Measurements from ENCODE around the gene BANF2. TPM values are rescaled to one million over a fixed set of nuclear protein-coding genes. Genes with fewer than 3 reads are reported as not detected.

BANF2 gene
- total RNA-seq, 1 experiment from 2014 or later = not detected

DNA sequence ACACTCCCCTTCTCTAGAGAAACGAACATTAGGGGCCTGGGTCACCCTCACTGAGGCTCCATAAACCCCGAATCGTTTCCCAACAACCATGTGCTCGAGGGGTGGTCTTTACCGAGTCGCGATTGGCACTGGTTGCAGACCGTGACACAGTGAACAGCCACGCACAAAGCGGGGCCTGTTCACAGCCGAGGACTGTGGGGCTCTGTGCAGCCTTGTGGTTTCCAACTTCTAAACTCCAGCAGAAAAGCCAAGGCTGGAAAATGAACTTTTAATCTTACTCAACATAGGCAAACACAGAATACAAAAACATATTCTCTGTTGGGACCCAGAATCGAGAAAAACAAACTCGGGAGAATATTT, 36.7 kb upstream of the BANF2 start:
- no peak for DNase-seq (ENCODE audit: extremely low read depth, low read depth)

DNA sequence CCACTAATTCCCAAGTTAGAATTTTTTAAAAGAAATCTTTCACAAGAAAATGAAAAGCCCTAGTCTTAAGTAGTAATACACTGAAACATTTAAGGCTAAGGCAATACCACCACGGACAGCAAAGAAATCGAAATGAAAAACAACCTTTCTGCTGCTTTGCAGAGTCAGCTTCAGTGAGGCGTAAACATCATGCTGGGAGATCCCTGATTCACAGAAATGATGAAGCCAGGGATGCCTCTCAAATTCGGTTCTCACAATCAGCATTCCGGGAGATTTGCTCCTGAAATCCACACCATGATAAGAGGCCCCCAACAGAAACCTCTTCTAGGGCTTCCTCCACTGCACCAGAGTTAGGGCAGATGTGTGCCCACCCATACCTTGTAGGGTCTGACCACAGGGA, 36.3 kb upstream of the BANF2 start:
- no peak for DNase-seq (ENCODE audit: extremely low read depth, low read depth)

DNA sequence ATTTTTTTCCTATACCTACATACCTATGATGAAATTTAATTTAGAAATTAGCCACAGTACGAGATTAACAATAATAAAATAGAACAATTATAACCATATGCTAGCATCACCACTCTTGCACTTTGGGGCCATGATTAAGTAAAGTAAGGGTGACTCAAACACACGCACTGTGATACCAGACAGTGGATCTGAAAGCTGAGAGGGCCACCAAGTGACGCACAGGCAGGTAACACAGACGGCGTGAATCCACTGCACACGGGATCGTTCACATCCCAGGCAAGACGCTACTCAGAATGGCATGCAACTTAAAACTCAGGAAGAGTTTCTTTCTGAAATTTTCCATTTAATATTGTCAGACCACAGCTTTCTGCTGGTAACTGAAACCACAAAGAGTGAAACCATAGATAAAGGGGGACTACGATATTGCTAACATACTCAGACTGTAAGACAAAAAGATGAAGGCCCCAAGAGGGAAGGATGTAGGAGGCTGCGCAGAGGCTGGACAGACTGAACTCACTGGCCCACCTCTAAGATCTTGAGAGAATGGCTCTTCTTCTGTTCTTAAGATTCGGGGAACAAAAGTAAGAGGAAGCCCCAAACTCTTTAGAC, 35.6 kb upstream of the BANF2 start:
- DNase-seq (ENCODE audit: extremely low read depth, low read depth) = no peak

DNA sequence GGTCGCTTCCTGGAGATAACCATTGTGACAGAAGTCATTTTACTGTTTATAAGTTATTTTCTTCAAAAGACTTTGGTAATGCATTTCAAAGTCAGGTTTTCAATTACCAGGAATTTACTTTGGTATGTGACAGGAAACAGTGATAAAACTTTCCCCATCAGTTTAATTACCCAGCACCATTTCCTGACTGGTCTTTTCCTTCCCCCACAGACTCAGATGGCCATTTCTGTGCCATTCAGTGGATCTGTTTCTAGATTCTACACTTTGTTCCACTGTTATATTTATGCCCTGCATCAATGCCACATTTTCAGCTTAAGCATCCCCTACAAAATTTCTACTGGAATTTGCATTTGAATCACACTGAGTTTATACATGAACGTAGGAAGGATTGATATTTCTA, 34.0 kb upstream of the BANF2 start:
- no peak for DNase-seq (ENCODE audit: extremely low read depth, low read depth)

DNA sequence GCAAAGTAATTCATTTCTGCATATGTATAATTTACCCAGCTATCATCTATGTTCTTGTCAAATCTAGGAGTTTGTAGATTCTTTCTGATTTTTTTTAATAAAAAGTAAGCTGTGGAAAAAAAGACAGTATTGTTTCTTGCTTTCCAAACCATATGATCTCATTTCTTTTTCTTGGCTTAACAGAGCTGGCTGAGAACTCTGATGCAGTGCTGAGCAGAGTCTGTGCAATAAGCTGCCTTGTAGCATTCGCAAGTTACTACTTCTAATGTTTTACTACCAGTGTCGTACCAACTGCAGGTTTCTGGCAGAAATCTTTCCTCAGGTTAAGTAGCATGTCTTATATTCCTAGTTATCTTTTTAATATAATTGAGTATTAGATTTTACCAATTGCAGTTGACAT, 33.3 kb upstream of the BANF2 start:
- DNase-seq (ENCODE audit: extremely low read depth, low read depth) = no peak

DNA sequence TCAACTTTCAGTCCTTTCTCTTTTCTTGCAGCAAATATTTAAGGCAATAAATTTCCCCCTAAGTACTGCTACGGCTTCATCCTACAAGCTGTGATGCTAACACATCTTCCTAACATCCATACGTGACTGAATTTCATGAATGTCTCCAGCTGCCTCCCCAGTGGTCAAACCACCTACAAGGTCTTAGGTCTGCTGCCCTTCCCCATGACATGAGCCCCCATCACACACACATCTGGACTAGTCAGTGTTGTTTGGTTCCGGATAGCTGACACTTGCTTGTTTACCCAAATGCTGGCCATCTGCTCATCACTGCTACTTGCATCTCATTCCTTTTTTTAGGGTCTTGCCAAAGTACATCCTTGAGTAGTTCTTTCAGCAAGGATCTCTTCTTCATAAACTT, 32.3 kb upstream of the BANF2 start:
- DNase-seq (ENCODE audit: extremely low read depth, low read depth) = no peak

DNA sequence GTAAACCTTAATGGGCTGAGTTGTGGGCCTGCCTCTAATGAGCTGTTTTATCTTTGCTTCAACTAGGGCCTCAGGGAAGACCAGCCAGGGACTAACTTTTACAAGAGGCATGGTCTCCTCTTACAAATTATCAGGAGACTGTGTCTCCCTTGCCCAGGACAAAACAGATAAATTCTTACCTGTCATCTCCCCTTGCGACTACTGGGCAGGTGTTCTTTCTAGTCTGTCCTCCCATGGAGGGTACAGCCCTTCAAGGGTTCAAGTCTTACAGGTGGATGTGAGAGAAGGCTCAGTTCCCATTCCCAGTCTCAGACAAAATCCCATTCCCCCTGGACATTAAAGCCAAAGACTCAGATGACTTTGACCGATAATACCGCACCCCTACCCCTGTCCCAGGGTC, 31.3 kb upstream of the BANF2 start:
- no peak for DNase-seq (ENCODE audit: extremely low read depth, low read depth)

DNA sequence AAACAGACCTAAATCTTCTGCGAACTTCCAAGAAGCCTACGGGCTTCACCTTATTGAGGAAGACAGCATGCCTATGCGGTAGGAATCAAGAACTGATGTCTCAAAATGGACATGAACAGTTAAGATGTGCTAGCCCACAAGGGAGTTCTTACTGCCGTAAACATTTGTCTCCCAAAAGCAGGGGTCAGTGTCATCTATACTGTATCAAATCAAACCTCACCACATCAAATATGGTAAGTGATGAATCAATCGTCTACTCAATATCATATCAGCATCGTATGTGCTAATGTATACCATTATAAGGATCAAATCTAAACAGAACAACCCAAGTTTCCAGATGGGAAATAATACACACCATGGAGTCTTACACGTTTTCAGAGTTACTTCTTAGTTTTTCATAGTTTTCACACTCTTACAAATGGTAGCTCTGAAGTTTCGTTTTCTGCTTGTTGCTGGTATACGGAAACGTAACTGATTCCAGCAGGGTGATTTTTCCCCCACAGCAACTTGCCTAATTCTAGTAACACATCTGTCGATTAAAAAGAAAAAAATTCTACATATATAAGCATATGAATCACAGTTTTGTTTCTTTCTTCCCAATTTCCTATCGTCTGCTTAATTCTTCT, 30.3 kb upstream of the BANF2 start:
- DNase-seq (ENCODE audit: extremely low read depth, low read depth) = no peak

DNA sequence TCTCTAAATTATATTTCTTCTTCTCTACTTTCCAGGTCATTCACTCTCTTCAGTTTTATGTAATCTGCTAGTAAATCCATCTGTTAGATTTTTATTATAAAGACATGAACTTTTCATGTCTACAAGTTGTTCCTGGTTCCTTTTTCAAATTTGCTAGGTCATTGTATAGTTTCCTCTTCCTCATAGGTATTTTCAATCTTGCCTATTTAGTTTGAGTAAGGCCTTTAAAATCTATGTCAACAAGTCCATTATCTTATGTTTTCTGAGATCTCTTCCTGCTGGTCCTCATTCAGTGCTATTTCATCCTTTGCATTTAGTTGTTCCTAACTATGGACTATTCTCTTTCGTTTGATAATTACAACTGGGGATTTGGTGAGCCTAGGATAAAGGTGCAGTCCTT, 28.8 kb upstream of the BANF2 start:
- no peak for DNase-seq (ENCODE audit: extremely low read depth, low read depth)

DNA sequence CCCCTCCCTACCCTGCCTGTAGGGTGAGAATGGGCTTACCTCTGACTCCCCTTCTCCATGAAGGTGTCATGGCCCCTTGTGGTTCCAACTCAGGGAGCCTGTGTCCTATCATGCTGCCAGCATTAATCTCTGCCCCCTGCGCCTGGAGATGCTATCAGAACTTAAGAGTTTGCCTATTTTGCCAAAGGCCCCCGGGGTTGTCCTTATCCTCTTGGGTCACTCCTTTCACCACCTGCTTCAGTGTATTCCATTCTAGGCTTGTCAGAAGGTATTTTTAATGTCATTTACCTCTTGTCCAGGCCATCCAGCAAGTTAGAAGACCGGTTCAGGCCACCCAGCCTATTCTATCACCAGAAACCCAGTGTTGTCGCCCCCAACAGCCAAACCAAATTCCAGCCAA, 28.2 kb upstream of the BANF2 start:
- no peak for DNase-seq (ENCODE audit: extremely low read depth, low read depth)

DNA sequence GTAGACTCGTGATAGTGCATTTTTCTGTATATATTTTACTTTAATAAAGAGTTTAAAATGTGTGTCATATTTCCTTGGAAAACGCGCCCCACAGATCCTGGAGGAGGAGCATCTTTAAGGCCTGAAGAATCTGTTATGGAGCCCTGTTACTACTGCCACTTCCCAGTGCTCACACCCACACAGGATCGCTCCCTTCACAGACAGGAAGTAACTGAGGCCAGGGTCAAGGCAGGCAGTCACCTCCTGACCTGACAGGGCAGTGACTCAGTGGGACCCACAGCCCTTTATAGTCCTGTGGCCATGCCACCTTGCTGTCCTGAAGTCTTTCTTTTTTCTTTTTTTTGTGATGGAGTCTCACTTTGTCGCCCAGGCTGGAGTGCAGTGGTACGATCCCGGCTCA, 26.7 kb upstream of the BANF2 start:
- no peak for DNase-seq (ENCODE audit: extremely low read depth, low read depth)

DNA sequence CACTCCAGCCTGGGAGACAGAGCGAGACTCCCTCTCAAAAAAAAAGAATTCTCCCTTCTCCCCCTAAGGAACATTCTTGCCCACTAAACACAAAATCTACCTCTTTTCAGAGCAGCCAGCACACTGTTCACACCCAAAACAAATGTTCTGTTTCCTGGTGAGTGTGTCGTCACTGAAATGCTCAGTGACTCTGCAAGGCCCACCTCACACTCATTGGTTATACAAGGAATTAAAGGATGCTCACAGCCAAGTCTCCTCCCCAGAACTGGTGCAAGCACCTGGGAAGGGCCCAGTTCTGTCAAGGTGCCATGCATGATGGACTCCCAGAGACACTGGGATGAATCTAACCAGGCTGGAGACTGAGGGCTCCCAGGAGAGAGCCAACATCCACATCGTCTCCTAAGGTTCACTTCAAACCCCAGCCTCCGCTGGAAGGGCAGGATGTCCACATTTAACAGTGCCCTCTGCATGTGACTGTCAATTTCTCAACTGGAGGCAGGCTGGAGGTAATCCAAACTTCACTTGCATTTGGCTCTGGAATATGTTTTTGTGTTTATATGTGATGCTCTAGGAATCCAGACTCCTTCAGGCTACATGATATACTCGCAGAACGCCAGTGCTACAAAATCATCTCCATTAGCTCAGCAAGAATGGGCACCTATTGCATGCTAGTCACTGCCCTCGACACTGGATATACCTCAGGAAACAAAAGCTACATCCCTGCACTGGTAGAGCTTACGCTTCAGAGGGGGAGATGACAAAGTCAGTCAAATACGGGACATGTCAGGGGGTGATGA, 24.8 kb upstream of the BANF2 start:
- no peak for DNase-seq (ENCODE audit: extremely low read depth, low read depth)

DNA sequence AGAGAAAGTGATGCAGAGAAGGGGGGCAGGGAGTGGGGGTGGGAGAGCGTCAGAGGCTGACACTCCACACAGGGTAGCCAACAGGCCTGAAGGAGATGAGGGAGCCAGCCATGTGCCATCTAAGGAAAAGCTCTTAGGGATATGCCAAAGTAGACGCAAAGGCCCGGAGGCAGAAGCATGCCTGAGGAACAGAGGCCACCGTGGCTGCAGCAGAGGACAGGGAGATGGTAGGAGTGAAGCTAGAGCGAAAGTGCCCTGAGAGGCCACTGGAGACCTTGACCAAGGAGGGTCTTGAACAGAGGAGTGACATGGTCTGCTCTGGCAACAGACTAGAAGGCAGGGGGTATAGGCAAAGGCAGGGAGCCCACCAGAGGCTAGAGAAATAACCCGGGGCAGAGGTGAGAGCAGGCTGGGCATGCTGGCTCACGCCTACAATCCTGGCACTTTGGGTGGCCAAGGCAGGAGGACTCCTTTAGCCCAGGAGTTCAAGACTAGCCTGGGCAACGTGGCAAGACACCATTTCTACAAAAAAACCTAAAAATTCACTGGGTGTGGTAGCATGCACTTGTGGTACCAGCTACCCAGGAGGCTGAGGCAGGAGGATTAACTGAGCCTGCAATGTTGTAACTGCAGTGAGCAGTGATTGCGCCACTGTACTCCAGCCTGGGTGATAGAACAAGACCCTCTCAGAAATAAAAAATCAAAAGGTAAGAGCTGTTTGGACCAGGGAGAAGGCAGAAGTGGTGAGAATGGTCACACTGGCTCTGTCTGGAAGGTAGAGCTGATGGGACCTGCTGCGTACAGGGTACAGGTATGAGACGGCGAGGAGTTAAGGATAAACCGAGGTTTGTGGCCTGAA, 24.0 kb upstream of the BANF2 start:
- no peak for DNase-seq (ENCODE audit: extremely low read depth, low read depth)

DNA sequence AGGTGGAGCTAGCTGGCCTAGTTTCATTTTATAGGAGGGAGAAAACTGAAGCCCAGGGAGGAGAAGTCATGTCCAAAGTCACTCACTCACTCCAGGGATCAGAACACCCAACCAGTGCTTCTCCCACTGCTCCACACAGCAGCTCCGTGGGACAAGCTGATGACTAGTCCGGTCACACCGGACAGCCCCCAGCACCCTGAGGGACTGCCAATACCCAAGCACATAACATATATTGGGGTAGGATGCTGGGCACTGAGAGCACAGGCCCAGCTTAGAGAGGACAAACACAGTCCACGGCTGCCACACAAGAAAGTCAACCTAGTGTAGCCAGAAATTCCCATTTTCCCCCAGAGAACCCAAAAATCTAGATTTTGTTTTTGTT, 23.4 kb upstream of the BANF2 start:
- DNase-seq (ENCODE audit: extremely low read depth, low read depth) = no peak

DNA sequence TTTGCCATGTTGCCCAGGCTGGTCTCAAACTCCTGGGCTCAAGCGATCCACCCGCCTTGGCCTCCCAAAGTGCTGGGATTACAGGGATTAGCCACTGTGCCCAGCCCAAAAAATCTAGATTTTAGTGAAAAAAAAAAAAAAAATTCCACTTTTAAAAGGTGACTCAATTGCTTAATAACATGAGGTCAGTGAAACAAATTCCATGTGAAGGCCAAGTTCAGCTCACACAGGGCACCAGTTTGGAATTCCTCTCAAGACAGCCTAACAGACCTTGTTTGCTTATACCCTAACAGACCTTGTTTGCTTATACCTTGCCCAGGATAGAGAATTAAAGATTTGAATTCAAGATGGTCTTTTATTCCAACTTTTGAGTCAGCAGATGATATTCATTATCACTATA, 22.8 kb upstream of the BANF2 start:
- no peak for DNase-seq (ENCODE audit: extremely low read depth, low read depth)

DNA sequence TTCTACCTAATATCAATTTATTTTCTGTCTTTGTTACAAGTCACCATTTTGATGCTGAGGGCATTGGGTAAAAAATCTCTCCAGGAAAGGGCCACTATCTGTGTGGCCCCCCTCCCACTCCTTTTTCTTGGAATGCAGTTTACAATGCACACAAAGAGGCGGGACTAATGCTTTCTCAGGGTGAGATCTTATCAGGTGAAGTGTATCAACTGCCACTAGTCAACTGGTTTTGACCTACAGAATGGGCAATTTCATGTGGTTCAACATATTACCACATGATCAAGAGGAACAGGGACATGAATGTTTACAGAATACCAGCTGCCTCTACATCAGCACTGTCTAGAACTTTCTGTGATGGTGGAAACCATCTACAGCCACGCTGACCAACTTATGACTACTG, 21.5 kb upstream of the BANF2 start:
- DNase-seq (ENCODE audit: extremely low read depth, low read depth) = no peak

DNA sequence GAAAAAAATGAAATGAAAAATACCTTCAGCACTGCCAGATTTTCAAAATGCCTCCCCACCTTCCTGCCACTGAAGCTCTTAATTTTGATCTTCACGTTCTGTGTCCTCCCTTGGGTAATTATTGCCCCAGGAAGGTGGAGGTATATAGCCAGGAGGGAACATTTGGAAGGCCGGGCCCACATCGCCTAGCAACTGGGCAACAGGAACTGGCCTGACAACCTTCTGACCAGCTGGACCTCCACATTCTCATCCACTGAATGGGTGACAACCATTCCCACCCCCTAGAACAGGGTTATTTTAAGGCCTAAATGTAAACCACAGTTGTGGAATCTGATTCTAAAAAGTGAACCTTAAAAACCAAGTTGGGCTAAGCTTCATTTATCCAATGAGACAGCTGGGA, 20.9 kb upstream of the BANF2 start:
- DNase-seq (ENCODE audit: extremely low read depth, low read depth) = no peak

DNA sequence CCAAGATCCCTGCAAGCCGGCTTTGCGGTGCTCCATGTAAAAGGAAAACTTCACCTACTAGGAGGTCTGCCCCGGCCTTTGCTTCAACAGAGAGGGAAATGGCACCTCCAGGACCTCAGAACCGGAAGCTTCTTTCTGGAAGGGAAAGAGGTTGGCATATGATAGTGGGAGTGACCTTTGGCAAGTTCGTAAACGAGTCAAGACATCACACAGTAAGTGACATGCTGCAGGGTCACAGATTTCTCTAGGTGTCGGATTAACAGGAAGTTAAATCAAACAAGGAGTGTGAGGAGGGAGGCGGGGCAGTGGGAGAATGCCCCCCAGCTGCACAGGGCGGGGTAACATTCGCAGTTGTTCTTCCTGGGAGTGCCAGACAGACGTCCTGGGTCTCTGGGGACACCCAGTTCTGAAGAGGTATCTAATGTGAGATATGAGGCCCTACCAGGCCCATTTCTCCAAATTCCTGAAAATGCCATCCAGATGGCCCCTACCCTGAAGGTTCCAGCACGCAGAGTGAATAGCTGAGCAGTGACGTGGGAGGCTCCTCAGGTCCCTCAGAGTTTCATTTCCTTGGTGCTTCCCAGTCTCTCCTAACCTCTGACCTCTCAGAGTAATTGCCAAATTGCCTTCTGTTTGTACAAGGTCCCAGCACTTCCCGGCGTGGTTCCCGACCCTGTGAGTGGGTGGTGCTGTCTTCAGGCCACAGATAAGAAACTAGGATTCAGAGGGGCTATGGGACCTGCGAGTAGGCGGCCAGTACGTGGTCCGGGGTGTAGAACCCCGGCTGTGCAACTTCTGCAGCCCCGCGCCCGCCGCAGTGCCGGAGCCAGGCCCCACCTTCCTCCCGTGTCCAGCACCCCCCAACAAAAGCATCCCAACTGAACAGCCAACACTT, 19.6 kb upstream of the BANF2 start:
- DNase-seq (ENCODE audit: extremely low read depth, low read depth) = peak; percentile 9

DNA sequence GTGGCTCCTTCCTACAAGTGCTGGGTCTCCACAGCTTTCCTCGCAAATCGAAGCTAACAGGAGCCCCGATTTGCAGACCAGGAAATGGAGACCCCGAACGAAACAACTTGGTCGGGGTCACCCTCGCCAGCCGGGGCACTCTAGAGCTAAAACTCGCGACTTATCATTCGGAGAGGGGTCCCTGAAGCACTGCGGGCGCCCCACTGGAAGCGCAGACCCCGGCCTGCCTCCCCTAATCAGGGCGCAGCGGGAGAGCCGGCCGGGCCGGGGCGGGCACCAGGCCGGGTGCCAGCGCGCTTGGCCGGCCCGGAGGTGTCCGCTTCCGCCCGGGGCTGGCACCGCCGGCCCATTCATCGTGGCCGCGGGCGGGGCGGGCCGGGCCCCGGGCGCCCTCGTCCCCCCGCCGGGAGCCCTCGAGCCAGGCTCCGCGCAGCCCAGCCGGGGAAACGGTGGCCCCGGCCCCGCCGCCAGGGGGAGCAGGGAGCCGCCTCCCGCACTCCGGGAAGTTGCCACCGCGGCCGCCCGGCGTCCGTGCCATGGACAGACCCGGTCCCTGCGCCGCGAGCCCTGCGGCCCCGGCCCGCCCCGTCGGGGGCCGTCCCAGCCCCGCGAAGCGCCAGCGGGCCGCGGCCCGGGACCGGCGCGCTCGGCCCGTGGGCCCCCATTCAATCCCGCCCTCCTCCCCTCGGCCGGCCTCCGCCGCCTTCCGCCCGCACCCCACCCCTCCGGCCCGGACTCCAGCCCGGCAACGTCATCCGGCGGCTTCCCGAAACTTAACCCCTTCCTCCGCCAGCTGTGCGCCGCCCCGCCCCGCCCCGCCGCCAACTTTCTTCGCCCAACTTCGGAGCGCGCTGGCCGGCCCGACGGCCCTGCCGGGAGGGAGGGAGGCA, 18.7 kb upstream of the BANF2 start:
- peak; percentile 62 for DNase-seq (ENCODE audit: extremely low read depth, low read depth)

Data from NCI-H460 (cell line).